Esophagus muscularis mucosa (tissue), 4 donors: ENCODE data around the gene SERPINA7.

Experiments
- CTCF ChIP-seq, 3 experiments: fragments of 200-600 bp in 2 of 3; fragments of 450-650 bp in 1 of 3; sonication (generic) in 2 of 3; IDR thresholded peaks; one replicate each; pipeline ENCODE4 v1.5.1; 2017 to 2019; ENCODE audit warnings: antibody characterized with exemption in 3 of 3, mild to moderate bottlenecking in 2 of 3, moderate library complexity in 1 of 3
- EP300 ChIP-seq: sonication (generic); formaldehyde crosslinking; IDR thresholded peaks from one replicate; pipeline ENCODE4 v1.6.1; 2017; ENCODE audit warnings: antibody characterized with exemption
- POLR2AphosphoS5 ChIP-seq, 2 donors: sonication (generic); formaldehyde crosslinking; IDR thresholded peaks; one replicate each; pipeline ENCODE4 v1.6.1; 2017; ENCODE audit warnings: antibody characterized with exemption in 2 of 2

- TF ChIP-seq CTCF (IDR thresholded peaks at IDR 0.05) (no peak), POLR2AphosphoS5 (IDR thresholded peaks at IDR 0.05) (no peak), EP300 (no peak)
These were observed 3.5 kb downstream of the SERPINA7 start for GRCh38 chrX:106035064-106035463.
